ENCODE measurements around the gene RAB3GAP2.
"Not testable (repeated sequence)": the region's sequence is repeated elsewhere in the genome, so short reads cannot be mapped to it uniquely, and the experiment has no call there.

RAB3GAP2 gene

DNA sequence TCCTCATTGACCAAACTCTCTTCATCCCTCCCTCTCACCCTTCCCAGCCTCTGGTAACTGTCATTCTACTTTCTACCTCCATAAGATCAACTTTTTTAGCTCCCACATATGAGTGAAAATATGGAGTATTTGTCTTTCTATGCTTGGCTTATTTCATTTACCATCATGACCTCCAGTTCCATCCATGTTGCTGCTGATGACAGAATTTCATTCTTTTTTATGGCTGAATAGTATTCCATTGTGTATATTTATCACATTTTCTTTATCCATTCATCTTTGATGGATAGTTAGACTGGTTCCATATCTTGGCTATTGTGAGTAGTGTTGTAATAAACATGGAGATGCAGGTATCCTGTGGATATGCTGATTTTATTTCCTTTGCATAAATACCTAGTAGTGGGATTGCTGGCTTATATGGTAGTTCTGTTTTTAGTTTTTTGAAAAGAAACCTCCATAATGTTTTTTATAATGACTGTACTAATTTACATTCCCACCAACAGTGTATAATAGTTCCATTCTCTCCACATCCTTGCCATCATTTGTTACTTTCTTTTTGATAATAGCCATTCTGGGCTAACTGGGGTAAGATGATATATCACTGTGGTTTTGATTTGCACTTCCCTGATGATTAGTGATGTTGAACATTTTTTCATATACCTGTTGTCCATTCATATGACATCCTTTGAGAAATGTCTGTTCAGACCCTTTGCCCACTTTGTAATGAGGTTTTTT is 142.6 kb downstream of the RAB3GAP2 start:
- DNase-seq = no peak

DNA sequence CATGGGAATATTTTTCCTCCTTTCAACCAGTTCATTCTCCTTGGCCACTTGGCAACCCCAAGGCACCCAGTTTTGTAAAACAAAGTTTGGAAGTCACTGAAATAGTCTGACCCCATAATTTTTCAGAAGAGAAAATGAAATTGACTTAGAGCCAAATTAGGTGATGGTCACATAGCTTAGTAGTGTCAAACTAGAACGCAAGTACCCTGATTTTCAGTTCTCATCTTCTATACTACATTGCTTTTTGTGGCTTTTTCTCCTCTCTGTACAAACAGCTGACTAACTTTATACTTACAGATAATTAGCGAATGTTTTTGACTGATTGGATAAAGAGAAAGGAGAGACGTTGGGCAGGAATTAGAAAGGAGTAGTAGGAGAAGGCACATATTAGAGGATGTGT is 145.2 kb downstream of the RAB3GAP2 start:
- DNase-seq = no peak

DNA sequence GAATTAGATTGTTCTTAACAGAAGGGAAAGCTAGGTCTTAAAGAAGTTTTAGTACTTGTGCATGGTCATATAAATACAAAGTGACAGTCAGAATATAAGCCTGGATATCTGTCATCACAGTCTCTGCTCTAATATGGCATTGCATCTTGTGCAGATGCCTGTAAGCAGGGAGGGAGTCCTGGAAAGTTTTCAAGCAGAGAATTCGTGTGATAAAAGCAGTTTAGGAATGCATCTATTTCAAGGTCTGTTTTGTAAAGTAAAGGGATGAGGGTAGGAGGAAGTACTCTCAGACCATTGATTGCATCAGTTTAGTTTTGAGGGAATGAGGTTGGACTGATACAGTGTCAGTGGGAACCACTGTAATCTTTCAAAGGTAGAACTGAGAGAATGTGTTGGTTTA is 147.7 kb downstream of the RAB3GAP2 start:
- no peak for DNase-seq

DNA sequence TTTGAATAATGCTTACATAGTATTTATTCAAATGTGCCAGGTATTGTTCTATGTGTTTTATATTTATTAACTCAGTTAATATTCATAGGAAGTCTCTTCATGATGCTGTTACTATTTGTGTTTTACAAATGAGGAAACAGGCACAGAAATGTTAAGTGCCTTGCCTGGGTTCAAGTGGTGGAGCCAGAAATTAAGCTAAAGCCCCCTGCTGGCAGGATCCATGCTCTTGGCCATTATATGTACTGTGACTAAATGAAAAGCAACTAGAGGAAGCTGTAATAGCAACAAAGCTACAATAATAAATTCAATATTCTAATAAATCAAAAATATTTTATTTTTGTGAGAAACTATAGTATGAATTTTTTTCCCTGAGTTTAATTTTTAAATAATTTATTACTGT is 148.4 kb downstream of the RAB3GAP2 start:
- DNase-seq = no peak

DNA sequence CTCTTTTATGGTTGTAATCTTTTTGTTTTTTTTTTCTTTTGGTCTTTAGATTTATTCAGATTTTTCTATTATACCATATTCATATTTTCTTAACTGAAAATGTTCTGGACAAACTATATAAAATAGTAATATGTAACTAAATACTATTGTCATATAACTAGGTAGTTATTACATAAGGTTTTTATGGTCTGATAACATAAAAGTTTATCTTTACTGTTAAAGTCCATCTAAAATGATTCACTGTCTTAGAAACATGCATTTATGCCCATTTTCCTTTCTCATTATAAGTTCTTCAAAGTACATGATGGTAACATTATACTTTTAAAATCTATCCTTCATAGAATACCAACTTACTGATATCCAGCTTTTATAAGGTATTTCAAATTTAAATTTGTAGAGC is 149.2 kb downstream of the RAB3GAP2 start:
- no peak for DNase-seq

DNA sequence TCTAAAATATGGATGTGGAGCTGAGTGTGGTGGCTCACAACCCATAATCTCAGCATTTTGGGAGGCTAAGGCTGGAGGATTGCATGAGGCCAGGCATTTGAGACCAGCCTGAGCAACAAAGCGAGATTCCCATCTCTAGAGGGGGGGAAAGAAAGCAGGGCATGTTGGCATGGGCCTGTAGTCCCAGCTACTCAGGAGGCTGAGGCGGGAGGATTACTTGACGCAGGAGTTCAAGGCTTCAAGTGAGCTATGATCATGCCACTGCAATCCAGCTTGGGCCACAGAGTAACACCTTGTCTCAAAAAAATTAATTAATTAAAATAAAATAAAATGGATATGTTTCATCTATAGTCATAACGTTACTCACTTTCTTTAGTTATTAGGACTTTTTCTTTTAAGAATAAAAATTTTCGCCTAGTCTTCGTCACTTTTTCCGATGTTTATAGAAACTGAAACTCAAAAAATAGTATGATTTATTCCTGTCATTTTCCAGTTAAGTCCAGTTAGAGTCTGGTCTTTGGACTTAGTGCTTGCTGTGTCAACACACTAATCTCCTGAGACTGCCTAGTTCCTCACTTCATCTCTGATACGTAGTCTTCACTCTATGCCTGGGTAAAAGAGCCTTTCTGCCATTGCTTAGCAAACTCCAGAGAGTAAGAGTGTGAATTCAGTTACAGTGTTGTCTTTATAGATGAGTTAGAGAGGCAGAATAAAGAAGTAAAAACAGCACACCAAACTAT is 150.3 kb downstream of the RAB3GAP2 start:
- DNase-seq = no peak

DNA sequence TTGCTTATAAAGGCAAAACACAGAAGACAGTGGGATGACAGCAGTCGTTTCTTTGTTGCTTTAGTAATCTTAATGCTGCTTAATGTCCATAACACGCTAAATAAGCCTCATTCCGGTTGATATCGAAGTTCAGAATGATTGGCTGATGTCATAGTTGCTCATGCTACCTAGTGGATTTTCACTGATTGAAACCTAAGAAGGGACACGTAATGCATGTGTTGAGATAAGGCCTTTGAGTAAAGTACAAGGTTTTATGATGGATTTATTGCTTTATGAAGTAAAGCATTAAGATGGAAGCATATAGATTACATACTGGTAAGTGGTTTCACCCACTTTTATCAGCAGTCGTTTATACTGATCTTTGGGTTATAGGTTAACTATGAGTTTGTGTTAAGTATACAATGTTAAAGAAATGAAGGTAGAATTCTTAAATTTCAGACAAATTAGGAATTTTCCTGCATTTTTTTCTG is 153.2 kb downstream of the RAB3GAP2 start:
- DNase-seq = no peak

DNA sequence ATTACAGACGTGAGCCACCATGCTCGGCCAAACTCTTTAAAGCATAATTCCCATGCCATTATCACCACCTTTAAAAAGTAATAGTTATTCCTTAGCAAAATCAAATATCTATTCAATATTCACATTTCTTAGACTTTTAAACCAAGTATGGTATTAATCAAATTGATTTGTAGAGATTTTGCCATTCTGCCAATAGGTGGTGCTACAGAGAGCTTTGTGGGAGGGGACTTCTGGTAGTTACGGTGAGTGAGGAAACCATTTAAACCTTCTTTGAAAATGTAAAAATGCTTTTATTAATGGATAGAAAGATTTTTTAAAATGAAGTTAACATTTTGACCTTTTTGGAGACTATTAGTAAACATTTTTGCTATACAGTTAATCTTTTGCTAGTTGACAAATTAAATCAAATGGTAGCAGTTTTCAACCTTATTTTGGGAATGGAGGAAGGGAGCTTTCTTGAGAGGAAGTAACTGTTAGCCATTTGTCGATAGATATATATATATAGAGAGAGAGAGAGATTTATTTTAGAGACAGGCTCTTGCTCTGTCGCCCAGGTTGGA is 159.0 kb downstream of the RAB3GAP2 start:
- no peak for DNase-seq

DNA sequence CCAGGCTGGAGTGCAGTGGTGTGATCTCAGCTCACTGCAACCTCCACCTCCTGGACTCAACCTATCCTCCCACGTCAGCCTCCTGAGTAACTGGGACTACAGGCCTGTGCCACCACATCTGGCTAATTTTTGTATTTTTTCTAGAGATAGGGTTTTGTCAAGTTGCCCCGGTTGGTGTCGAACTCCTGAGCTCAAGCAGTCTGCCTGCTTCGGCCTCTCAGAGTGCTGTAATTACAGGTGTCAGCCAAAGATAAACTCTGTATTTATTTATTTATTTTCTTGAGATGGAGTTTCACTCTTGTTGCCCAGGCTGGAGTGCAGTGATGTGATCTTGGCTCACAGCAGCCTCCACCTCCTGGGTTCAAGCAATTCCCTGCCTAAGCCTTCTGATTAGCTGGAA is 159.7 kb downstream of the RAB3GAP2 start:
- not testable (repeated sequence) for DNase-seq

DNA sequence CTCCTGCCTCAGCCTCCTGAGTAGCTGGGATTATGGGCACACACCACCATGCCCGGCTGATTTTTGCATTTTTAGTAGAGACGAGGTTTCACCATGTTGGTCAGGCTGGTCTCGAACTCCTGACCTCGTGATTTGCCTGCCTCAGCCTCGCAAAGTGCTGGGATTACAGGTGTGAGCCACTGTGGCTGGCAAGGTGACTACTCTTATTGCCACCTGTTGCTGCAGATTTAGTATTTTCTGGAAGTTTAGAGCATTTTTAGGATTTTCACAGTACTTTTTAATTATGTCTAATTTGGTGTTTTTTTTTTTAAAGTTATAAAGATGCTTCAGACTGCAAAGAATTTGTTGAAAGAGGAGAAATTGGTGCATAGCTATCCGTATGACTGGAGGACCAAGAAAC is 161.8 kb downstream of the RAB3GAP2 start:
- DNase-seq = not testable (repeated sequence)

DNA sequence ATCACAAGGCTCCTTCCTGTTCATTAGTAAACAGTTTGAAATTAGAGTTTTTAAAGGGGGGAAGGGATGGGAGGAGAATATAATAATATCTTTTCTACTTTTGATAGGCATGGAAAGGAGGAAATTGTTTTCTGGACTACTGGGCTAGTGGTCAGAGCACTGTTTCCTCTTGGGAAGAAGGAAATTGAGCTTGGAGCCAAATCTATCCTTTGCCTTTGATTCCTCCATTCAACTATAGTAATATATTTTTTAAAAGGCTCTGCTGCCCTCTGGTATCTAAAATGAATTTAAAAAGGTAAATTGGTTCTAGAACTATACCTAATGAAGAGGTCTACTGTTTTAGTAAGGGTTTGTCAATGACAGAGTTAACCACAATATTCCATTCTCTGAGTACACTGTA is 172.4 kb downstream of the RAB3GAP2 start:
- no peak for DNase-seq

All from islet precursor cell (in vitro differentiated cells).